ENCODE data around the gene NHLH1.

NHLH1 gene

DNA sequence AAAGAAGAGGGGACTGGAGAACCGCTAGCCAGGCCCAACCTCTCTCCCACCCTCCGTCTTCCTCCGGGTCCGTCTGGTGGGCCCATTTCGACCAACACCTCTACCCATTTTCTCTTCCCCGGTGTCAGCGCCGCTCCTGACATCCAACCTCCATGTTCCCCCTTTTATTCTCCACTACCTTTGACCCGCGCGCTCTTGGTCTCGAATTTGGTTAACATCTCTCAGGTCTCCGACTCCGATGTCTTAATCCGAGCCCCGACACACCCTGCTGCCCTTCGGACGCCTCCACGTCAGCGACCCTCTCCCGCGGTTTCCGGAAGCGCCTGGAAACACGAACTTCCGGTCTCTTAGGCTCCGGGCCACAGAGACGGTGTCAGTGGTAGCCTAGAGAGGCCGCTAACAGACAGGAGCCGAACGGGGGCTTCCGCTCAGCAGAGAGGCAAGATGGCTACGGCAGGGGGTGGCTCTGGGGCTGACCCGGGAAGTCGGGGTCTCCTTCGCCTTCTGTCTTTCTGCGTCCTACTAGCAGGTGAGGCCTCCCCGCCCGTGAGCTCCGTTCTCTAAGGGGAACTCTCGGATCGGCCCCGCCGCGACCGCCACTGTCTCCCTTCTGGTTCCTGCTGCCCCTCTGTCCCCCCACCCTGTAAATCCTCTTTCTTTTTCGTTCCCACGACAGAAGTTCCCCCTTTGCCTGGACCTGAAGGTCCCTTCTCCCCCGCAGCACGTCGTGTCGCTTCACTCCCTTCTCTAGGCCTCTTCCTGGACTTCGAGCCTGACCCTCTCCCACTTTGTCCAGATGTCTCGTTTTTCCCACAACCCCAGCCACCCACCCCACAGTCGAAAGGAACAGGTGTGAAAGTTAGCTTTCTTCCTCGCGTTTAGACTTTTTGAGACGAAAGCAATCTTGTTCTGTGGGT lies 23.7 kb upstream of the NHLH1 start, which contains the start of the genes COPA and NCSTN:
COPA (minus strand) TSS at position 298 of the 917 bp plus-strand sequence; CDS start at position 218, 80 bp downstream.
NCSTN (plus strand) TSS at position 431 of the 917 bp plus-strand sequence; CDS start at position 445, 14 bp downstream.
- peak within 1 kb of the TSS; percentile 91 for H3K9ac ChIP-seq (ENCODE audit: low read length)
- peak within 1 kb of the TSS; percentile 93 for H3K4me3 ChIP-seq (ENCODE audit: low read depth, low read length)
- peaks cover 54% of the 10 kb centered on the region for H3K36me3 ChIP-seq (ENCODE audit: control insufficient read depth, insufficient read depth, low read length)
- H3K9me3 ChIP-seq (ENCODE audit: control insufficient read depth, insufficient read depth, low read depth, low read length), result no peaks in the 10 kb centered on the region
- peaks cover 3% of the 10 kb centered on the region; the same call in 1 of the 2 replicates for H3K4me1 ChIP-seq (ENCODE audit: control insufficient read depth, insufficient read depth, low read length)
- peak within 1 kb of the TSS; percentile 78; the same call in 1 of the 2 replicates for H3K27ac ChIP-seq (ENCODE audit: low read depth, low read length)
- no peaks in the 10 kb centered on the region for H3K27me3 ChIP-seq (ENCODE audit: control insufficient read depth, insufficient read depth, low read length)

DNA sequence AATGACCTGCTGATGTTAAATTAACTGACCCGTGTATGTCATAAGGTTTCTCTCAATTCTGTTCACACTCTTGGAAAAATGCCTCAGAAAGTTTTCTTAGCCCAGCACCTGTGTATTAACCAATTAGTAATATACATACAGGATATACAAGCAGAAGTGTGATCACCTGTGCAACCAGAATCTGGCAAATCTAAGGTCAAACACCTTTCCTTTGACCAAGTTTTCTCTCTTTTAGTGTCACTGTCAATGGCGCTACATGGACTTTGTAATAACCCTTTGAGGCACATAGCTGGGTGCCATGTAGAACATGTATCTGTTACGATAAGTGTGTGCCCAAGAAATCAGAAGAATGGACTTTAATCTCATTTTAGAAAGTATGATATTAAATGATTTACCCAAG lies 22.6 kb upstream of the NHLH1 start:
- no peaks in the 10 kb centered on the region for H3K27me3 ChIP-seq (ENCODE audit: control insufficient read depth, insufficient read depth, low read length)
- H3K4me3 ChIP-seq (ENCODE audit: low read depth, low read length), result peak overlapping the region; percentile 93
- H3K27ac ChIP-seq (ENCODE audit: low read depth, low read length), result no peak overlapping the region
- H3K9ac ChIP-seq (ENCODE audit: low read length), result peak overlapping the region; percentile 91
- H3K36me3 ChIP-seq (ENCODE audit: control insufficient read depth, insufficient read depth, low read length), result peaks cover 54% of the 10 kb centered on the region
- H3K9me3 ChIP-seq (ENCODE audit: control insufficient read depth, insufficient read depth, low read depth, low read length), result no peaks in the 10 kb centered on the region
- H3K4me1 ChIP-seq (ENCODE audit: control insufficient read depth, insufficient read depth, low read length), result peaks cover 3% of the 10 kb centered on the region; the same call in 1 of the 2 replicates

DNA sequence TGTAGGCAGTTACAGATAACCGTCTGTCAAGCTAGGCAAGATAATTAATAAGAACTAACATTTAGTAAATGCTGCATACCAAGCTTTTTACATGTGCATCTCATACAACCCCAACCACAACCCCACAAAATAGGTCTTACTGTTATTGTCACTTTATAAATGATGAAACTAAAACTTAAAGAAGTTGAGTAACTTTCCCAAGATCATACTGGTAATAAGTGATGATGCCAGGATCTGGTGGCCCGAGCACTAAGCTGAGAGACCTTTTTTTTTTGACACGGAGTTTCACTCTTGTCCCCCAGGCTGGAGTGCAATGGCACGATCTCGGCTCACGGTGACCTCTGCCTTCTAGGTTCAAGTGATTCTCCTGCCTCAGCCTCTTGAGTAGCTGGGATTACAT lies 21.9 kb upstream of the NHLH1 start:
- peaks cover 54% of the 10 kb centered on the region for H3K36me3 ChIP-seq (ENCODE audit: control insufficient read depth, insufficient read depth, low read length)

DNA sequence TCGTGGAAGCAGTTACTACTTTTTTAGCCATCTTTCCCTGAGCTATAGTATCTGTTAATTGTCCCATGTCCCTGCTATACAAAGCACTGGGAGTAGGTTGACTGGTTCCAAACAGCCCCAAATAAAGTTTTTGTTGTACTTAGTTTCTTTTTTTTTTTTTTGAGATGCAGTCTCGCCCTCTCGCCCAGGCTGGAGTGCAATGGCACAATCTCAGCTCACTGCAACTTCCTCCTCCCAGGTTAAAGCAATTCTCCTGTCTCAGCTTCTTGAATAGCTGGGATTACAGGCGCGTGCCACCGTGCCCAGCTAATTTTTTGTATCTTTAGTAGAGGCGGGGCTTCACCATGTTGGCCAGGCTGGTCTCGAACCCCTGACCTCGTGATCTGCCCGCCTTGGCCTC lies 20.4 kb upstream of the NHLH1 start:
- Histone ChIP-seq H3K4me3 (ENCODE audit: low read depth, low read length) (no peak overlapping the region), H3K4me1 (ENCODE audit: control insufficient read depth, insufficient read depth, low read length) (peaks cover 3% of the 10 kb centered on the region; the same call in 1 of the 2 replicates), H3K9me3 (ENCODE audit: control insufficient read depth, insufficient read depth, low read depth, low read length) (no peaks in the 10 kb centered on the region), H3K9ac (ENCODE audit: low read length) (no peak overlapping the region), H3K27me3 (ENCODE audit: control insufficient read depth, insufficient read depth, low read length) (no peaks in the 10 kb centered on the region), H3K27ac (ENCODE audit: low read depth, low read length) (no peak overlapping the region), H3K36me3 (ENCODE audit: control insufficient read depth, insufficient read depth, low read length) (peaks cover 62% of the 10 kb centered on the region)

More for the DNA sequence above, 21.9 kb upstream of the NHLH1 start:
- Histone ChIP-seq H3K4me1 (ENCODE audit: control insufficient read depth, insufficient read depth, low read length) (peaks cover 3% of the 10 kb centered on the region; the same call in 1 of the 2 replicates), H3K27me3 (ENCODE audit: control insufficient read depth, insufficient read depth, low read length) (no peaks in the 10 kb centered on the region), H3K9me3 (ENCODE audit: control insufficient read depth, insufficient read depth, low read depth, low read length) (no peaks in the 10 kb centered on the region), H3K4me3 (ENCODE audit: low read depth, low read length) (no peak overlapping the region), H3K27ac (ENCODE audit: low read depth, low read length) (no peak overlapping the region), H3K9ac (ENCODE audit: low read length) (no peak overlapping the region)

DNA sequence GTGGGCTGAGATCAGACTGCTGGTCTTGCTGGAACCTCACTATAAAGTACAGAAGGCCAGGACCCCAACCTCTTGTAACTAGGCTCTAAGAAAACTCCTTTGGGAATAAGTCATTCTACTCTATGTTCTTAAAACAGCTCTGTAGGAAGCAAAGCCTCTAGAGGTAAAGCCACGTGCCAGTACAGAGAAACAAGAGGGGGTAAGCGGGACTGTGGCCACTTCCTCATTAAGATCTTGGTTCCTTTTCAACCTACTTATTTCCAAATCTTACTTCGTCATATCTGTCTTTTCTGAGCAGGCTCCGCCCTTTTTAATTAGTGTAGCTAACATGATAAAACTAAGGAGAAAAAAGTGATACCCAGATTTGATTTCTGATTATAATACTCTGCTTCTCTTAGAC lies 19.9 kb upstream of the NHLH1 start:
- no peak overlapping the region for H3K27ac ChIP-seq (ENCODE audit: low read depth, low read length)
- no peaks in the 10 kb centered on the region for H3K9me3 ChIP-seq (ENCODE audit: control insufficient read depth, insufficient read depth, low read depth, low read length)
- H3K9ac ChIP-seq (ENCODE audit: low read length), result no peak overlapping the region
- H3K27me3 ChIP-seq (ENCODE audit: control insufficient read depth, insufficient read depth, low read length), result no peaks in the 10 kb centered on the region
- no peak overlapping the region for H3K4me3 ChIP-seq (ENCODE audit: low read depth, low read length)
- H3K4me1 ChIP-seq (ENCODE audit: control insufficient read depth, insufficient read depth, low read length), result peaks cover 3% of the 10 kb centered on the region; the same call in 1 of the 2 replicates
- H3K36me3 ChIP-seq (ENCODE audit: control insufficient read depth, insufficient read depth, low read length), result peaks cover 67% of the 10 kb centered on the region

DNA sequence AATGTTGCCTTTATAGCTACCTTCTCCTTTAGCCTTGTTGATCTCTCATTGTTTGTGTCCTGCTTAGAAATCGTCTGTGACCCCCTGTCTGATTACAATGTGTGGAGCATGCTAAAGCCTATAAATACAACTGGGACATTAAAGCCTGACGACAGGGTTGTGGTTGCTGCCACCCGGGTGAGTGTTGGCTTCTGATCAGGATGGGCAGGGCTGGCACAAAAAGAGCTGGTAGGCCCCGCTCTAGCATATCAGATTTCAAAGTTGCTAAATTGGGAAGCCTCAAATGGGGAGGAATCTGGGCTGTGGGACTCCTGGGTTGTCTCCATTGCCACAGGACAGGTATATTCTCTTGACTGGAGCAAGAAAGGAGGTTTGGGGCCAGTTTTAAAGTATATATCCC lies 15.2 kb upstream of the NHLH1 start:
- H3K9ac ChIP-seq (ENCODE audit: low read length), result no peak overlapping the region
- H3K27me3 ChIP-seq (ENCODE audit: control insufficient read depth, insufficient read depth, low read length), result no peaks in the 10 kb centered on the region
- H3K9me3 ChIP-seq (ENCODE audit: control insufficient read depth, insufficient read depth, low read depth, low read length), result no peaks in the 10 kb centered on the region
- H3K36me3 ChIP-seq (ENCODE audit: control insufficient read depth, insufficient read depth, low read length), result peaks cover 98% of the 10 kb centered on the region
- no peak overlapping the region for H3K4me3 ChIP-seq (ENCODE audit: low read depth, low read length)
- H3K27ac ChIP-seq (ENCODE audit: low read depth, low read length), result no peak overlapping the region
- H3K4me1 ChIP-seq (ENCODE audit: control insufficient read depth, insufficient read depth, low read length), result no peaks in the 10 kb centered on the region

DNA sequence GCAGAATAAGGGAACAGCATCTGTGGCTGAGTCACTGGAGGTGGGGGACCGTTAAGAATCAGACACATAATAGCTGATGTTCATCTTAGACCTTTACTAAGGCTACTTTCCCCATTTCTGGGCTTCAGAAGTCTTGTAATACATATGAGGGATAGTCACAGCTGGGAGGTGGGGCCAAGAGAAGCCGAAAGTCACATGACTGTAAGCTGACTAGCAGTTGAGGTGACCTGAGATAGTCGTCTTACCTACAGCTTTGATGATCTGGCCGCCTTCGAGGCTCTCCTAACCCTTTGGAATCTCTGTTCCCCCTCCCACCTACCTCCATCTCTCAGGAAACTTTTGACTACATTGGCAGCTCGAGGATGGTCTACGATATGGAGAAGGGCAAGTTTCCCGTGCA lies 14.3 kb upstream of the NHLH1 start:
- H3K27me3 ChIP-seq (ENCODE audit: control insufficient read depth, insufficient read depth, low read length), result no peaks in the 10 kb centered on the region
- no peak overlapping the region for H3K27ac ChIP-seq (ENCODE audit: low read depth, low read length)
- H3K9ac ChIP-seq (ENCODE audit: low read length), result no peak overlapping the region
- H3K4me1 ChIP-seq (ENCODE audit: control insufficient read depth, insufficient read depth, low read length), result no peaks in the 10 kb centered on the region
- no peak overlapping the region for H3K4me3 ChIP-seq (ENCODE audit: low read depth, low read length)
- H3K9me3 ChIP-seq (ENCODE audit: control insufficient read depth, insufficient read depth, low read depth, low read length), result no peaks in the 10 kb centered on the region
- peaks cover 98% of the 10 kb centered on the region for H3K36me3 ChIP-seq (ENCODE audit: control insufficient read depth, insufficient read depth, low read length)

DNA sequence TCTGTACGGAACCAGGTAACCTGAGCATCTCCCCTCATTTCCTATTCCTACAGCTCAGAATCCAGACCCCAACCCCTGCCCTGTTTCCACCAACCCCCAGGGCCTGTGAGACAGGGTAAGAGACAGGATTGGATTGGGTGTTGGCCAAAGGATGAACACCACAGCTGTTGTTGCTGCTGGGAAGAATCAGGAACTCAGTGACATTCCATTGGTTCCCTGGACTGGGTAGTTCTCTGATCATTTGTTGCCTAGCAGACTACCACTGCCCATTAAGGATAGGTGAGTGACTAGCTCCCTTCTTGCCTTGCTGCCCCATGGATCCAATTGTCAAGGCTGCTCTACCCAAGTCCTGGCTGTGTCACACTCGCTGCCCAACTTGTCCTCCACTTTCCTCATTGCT lies 13.6 kb upstream of the NHLH1 start:
- Histone ChIP-seq H3K4me1 (ENCODE audit: control insufficient read depth, insufficient read depth, low read length) (no peaks in the 10 kb centered on the region), H3K9ac (ENCODE audit: low read length) (no peak overlapping the region), H3K4me3 (ENCODE audit: low read depth, low read length) (no peak overlapping the region), H3K9me3 (ENCODE audit: control insufficient read depth, insufficient read depth, low read depth, low read length) (no peaks in the 10 kb centered on the region), H3K27me3 (ENCODE audit: control insufficient read depth, insufficient read depth, low read length) (no peaks in the 10 kb centered on the region), H3K36me3 (ENCODE audit: control insufficient read depth, insufficient read depth, low read length) (peaks cover 99% of the 10 kb centered on the region), H3K27ac (ENCODE audit: low read depth, low read length) (no peak overlapping the region)

DNA sequence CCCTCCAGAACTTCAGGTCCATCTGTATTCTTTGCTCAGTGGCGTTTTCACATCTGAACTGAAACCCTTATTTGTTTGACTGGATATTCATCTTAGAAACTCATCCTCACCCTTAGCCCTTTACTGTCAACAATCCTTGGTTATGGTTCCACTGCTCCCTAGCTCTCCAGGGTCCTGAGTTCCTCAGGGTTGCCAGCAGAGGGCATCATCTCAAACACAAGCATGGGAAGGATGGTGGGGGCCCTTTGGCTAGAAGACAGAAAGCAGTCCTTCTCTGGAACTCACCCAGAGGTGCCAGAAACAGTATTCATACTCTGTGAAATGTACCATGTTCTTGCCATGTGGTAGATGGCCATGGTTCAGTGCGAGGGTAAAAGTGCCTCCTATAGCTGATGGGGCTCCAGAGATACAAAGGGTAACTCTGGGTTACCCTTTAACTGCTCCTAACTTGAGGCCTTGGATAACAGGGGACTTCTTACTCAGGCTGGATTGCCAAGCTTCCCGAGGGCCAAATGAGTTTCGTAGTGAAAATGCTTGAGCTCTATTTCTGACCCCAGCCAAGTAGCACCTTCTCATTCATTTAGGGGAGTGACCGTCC lies 12.4 kb upstream of the NHLH1 start:
- Histone ChIP-seq H3K27ac (ENCODE audit: low read depth, low read length) (no peak overlapping the region), H3K4me1 (ENCODE audit: control insufficient read depth, insufficient read depth, low read length) (no peaks in the 10 kb centered on the region), H3K36me3 (ENCODE audit: control insufficient read depth, insufficient read depth, low read length) (peaks cover 93% of the 10 kb centered on the region), H3K27me3 (ENCODE audit: control insufficient read depth, insufficient read depth, low read length) (no peaks in the 10 kb centered on the region), H3K4me3 (ENCODE audit: low read depth, low read length) (no peak overlapping the region), H3K9me3 (ENCODE audit: control insufficient read depth, insufficient read depth, low read depth, low read length) (no peaks in the 10 kb centered on the region), H3K9ac (ENCODE audit: low read length) (no peak overlapping the region)

DNA sequence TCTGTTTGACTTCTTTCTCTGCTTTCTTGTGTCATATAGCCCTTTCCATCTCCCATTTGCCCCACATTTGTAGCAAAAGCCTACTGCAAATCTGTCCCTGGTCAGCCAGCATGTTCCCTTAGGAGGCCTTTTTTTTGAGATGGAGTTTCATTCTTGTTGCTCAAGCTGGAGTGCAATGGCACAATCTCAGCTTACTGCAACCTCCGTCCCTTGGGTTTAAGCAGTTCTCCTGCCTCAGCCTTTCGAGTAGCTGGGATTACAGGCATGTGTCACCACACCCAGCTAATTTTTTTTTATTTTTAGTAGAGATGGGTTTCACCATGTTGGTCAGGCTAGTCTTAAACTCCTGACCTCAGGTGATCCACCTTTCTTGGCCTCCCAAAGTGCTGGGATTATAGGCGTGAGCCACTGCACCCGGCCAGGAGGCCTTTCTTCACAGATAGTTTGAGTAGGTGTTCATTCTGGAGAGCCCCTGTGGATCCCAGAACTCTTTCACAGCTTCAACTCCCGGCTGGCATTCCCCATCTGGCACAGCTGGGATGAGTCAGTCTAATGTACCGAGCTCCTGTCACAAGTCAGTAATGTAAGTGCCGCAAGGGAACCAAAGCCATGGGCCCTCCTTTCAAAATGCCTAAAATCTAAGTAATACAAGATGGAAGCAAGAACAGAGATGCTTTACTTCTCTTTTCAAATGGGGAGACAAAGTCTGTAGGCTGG lies 9.4 kb upstream of the NHLH1 start:
- Histone ChIP-seq H3K4me1 (ENCODE audit: control insufficient read depth, insufficient read depth, low read length) (peaks cover 15% of the 10 kb centered on the region), H3K4me3 (ENCODE audit: low read depth, low read length) (no peak overlapping the region), H3K36me3 (ENCODE audit: control insufficient read depth, insufficient read depth, low read length) (peaks cover 82% of the 10 kb centered on the region), H3K9ac (ENCODE audit: low read length) (no peak overlapping the region), H3K27me3 (ENCODE audit: control insufficient read depth, insufficient read depth, low read length) (no peaks in the 10 kb centered on the region), H3K9me3 (ENCODE audit: control insufficient read depth, insufficient read depth, low read depth, low read length) (no peaks in the 10 kb centered on the region), H3K27ac (ENCODE audit: low read depth, low read length) (no peak overlapping the region)
